Activated CD8-positive, alpha-beta memory T cell treated with anti-CD3 and anti-CD28 coated beads, Interleukin-2, amount 50 U/mL, for 4 hours (primary cell): ENCODE measurements around the gene PDZK1IP1.
"Not testable (repeated sequence)": the region's sequence is repeated elsewhere in the genome, so short reads cannot be mapped to it uniquely, and the experiment has no call there.

Source experiments
- DNase-seq: peaks from one replicate; pipeline ENCODE4 v3.0.0-alpha.2; 2020

PDZK1IP1 gene

GRCh38 chr1:47193496-47193895 is 3.7 kb upstream of the PDZK1IP1 start:
- DNase-seq: not testable (repeated sequence)

- DNase-seq: peak; percentile 65
Measured at GRCh38 chr1:47192458-47193384, 2.9 kb upstream of the PDZK1IP1 start.

- no peak for DNase-seq
Measured at GRCh38 chr1:47191940-47192457, 2.2 kb upstream of the PDZK1IP1 start.

DNA sequence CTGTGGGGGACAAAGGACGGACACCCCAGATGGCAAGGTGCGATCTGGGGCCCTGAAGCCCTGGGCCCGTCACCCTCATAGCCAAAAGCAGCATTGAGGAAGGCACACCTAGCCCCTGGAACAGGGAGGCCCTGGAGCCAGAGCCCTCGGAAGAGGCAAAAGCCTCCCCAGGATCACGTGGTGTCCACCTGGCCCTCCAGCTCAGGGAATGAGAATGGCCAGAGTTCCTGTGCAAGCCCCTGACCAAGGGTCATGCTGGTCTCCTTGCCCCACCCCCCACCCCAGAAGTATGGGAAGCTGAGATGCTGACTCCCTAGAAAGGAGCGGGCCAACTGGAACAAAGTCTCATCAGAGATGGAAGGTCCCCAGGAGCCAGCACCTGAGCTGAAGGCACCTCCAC is 1.0 kb upstream of the PDZK1IP1 start:
- DNase-seq: no peak

GRCh38 chr1:47190509-47190855 is 646 bp upstream of the PDZK1IP1 start:
- DNase-seq: no peak

- no peak for DNase-seq
Measured at GRCh38 chr1:47188791-47189785, 748 bp downstream of the PDZK1IP1 start.

DNA sequence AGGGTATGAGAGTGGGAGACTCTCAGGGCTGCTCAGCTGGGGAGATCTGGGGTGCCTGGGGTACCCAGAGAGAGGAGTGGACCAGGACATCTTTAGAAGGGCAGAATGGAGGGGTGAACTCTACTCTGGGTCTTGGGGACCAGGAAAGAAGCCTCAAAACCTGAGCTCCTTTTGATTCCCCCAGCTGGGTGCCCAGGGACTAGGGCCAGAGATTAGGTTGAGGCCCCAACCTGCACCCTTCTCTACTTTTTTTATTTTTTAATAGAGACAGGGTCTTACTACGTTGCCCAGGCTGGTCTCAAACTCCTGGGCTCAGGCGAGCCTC is 1.9 kb downstream of the PDZK1IP1 start:
- no peak for DNase-seq

GRCh38 chr1:47187231-47187925 is 2.5 kb downstream of the PDZK1IP1 start:
- no peak for DNase-seq

GRCh38 chr1:47186267-47187185 is 3.3 kb downstream of the PDZK1IP1 start:
- DNase-seq: no peak

- DNase-seq: no peak
Measured at GRCh38 chr1:47184822-47185677, 4.8 kb downstream of the PDZK1IP1 start.

DNA sequence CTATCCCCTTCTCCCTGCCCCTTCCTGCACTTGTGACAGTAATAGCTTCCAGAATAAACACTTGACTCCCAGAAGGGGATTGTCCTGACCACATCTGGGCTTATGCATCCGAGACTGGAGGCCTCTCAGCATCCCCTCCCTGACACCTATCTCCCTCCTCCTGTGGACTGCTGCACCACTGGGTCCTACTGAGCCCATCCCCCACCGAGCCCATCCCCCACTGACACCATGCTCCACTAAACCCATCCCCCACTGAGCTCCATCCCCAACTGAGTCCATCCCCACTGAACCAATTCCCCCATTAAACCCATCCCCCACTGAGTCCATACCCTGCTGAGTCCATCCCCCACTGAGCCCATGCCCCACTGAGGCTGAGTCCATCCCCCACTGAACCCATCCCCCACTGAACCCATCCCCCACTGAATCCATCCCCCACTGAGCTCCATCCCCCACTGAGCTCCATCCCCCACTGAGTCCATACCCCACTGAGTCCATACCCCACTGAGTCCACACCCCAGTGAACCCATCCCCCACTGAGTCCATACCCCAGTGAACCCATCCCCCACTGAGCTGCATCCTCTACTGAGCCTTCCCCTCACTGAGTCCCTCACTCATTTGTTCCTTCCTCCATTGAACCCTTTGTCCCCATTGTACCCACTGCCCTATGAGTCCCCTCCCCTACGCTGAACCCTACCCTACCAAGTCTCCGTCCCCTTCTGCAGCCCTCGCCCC is 5.6 kb downstream of the PDZK1IP1 start:
- no peak for DNase-seq

DNA sequence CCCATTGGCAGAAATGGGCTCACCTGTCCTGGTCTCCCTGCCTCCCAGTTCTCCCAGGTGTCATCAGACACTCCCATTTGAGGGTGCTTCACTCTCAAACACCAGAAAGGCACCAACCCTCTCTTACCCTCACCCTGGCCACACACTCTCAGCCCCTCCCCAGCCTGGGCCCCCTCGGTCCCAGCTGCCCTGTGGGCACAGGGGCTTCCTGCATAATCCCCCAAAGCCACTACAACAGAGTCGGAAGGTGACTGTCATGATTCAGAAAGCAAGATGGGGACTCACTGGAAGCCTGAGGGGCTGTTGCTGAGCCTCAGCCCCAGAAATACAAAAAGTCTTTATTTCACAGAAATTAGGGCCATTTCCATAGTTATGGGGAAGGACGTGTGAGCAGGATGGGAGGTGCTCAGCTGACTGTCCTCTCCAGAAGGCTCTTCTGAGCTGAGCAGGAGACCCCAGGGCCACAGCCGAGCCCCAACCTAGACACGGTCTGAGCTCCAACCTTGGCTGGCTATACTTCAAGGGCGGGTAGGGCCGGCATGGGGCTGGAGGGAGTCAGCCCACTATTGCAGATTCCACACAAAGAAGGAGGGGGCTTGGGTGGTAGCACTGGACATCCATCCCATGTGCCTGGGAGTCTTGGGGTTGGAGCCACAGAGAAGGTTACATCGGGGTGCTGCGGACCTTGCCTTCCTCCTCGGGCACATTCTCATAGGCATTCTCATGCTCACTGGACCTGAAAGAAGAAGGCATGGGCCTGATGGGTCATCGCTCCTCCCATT is 6.3 kb downstream of the PDZK1IP1 start:
- DNase-seq: no peak

DNA sequence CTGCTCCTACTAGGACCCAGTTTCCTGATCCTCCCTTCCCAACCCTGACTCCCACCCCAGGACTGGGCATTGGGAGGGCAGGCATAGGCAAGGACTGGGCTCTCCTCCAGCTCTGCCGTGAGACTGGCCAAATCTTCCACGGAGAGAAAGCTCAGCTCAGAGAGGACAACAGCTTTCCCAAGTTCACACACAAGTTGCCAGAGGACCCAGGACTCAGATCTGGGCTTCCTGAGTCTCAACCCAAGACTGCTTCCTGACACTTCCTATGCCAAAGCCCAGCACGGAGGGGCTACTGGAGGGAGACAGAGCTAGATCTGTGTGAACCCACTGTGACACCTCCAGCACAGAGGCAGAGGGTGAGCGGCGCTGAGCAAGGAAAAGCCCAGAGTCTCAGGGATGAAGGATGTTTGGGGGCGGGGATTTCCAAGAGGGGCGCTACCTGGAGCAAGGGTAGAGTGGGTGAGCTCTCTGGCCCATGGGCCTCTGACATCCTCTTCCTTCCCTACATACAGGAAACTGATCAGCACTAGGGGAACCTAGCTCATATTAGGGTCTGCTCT is 7.1 kb downstream of the PDZK1IP1 start:
- DNase-seq: no peak

DNA sequence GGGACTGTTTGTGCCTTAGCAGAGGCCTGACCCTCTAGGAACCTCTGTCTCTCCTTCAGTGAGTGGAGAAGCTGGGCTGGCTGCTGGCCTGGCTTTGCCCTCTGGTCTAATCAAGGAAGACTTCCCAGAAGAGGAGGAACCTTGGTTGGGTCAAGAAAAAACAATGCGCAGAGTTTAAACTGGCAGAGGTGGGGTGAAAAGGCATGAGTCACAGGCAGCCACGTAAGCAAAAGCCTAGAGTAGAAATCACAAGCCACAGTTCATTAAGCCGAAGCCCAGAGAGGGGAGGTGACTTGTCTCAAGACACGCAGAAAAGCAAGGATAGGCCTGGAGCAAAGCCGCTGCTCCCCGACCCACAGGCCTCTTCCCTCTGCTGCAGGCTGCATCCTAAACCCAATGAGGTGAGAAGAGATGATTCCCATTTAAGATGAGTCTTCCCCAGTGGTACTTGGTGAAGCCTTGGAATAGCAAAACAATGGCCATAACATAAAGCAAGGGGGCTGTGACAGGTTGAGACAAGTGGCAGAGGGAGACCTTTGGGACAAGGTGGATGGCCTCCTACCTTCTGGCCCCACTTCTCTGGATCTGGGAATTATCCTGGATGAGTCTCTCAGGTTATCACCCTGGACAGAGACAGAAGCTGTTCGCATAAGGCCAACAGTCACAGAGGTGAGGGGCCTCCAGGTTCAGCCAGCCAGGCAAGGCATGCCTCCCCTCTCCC is 7.7 kb downstream of the PDZK1IP1 start:
- no peak for DNase-seq

DNA sequence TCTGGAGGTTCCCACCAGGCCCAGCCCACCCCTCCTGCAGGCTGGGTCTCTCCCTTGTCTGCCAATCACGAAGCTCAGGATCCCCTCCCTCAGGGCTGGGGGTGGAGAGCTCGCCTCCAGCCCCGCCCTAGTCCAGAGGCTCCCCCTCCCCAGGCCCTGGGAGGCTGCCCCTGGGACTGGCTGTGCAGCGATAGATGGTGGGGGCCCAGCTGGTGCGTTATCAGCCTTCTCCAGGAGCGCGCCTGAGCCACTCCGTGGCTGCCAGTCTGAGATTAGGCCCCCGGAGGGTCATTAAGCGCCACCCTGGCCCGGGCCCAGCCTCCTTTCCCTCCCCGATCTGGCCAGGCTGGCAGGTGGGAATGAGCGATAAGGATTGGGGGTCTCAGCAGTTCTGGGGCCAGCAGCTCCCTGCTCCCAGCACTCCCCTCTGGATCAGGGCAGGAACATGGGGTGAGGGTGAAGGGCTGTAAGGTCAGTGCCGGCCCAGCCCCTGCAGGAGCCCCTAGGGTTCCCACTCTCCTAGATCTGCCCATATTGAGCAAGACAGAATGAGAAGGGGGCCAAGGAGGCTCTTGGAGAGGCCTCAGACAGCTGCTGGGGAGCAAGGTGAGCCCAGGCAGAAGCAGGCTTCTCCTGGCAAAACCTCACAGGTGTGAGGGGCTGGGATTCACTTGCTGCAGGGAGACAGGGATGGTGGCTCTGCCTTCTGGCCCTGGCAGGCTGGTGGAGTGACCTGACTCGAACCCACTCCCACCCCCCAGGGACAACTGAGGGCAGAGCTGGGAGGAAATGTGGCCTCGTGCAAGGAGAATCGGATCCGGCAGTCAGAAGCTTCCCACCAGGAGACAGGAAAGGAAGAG is 8.5 kb downstream of the PDZK1IP1 start:
- DNase-seq: no peak

DNA sequence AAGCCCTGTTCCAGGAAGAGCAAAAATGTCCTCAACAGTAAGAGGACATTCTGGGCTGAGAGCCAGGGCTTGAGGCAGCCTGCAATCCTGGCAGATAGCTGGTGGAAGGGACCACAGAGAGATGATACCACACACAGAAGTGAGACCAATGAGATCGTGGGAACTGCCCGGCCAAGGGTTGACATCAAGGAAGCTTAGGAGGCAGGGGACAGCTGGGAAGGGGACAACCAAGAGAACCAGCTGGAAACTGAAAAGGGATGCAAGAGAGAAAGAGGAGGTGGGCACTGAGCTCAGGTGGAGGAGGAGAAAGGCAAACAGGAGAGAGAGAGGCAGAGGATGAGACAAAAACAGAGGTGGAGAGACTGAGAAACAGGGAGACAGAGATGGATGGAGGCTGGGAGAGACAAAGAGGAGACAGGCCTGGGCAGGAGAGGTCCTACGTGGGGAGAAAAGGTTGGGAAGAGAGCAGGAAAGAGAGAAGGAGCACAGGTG is 9.2 kb downstream of the PDZK1IP1 start:
- no peak for DNase-seq

GRCh38 chr1:47179988-47180563 is 9.8 kb downstream of the PDZK1IP1 start:
- DNase-seq: no peak
